AG04450 (cell line): ENCODE results near the gene KRT17. TPM values are rescaled to one million over a fixed set of nuclear protein-coding genes. Genes with fewer than 3 reads are reported as not detected.
A peak's percentile ranks its signal among the peaks of the same experiment; 100 is the strongest.

Experiments
- CTCF ChIA-PET: fragments of 300-600, 350-600 bp; formaldehyde crosslinking; extraction: SDS; loops from one replicate; lab custom pipeline; 2022; ENCODE audit warnings: antibody characterized with exemption, inconsistent platforms; lab: Charles Lee
- POLR2A ChIA-PET: fragments of 350-600 bp; formaldehyde crosslinking; extraction: SDS; loops from one replicate; lab custom pipeline; 2021; ENCODE audit warnings: antibody characterized with exemption, inconsistent platforms; lab: Yijun Ruan, JAX
- DNase-seq: peaks from one replicate; pipeline ENCODE4 v3.0.0-alpha.2; 2011; ENCODE audit warnings: low read depth, low spot score
- H3K27ac ChIP-seq: one replicate; pipeline ENCODE4 v1.5.1; 2012; ENCODE audit warnings: low read depth, low read length, control low read depth
- H3K27me3 ChIP-seq: one replicate; pipeline ENCODE4 v1.6.0; 2012; ENCODE audit warnings: low read length; ENCODE audit not compliant: control insufficient read depth, insufficient read depth
- H3K4me3 ChIP-seq: 2 replicates; pipeline ENCODE4 v1.5.1; 2011; ENCODE audit warnings: mild to moderate bottlenecking, low read depth, low read length, control low read depth
- H3K9me3 ChIP-seq: 2 replicates; pipeline ENCODE4 v1.5.1; 2012; ENCODE audit warnings: low read length; ENCODE audit not compliant: control insufficient read depth, insufficient read depth
- polyA plus RNA-seq: library from polyadenylated mRNA; depleted of rRNA; stranded (reverse); fragments of >200 nt; gene quantifications from 2 replicates; pipeline ENCODE4 v1.2.3, GENCODE V29; 2011
- TF ChIP-seq, protein P1 (sequence below): IDR thresholded peaks from 2 replicates; pipeline ENCODE4 v1.5.1; 2011; ENCODE audit warnings: low read depth, low read length, control low read depth, inconsistent platforms

Gene KRT17
- polyA plus RNA-seq, 1 experiment = 2.8 TPM

DNA sequence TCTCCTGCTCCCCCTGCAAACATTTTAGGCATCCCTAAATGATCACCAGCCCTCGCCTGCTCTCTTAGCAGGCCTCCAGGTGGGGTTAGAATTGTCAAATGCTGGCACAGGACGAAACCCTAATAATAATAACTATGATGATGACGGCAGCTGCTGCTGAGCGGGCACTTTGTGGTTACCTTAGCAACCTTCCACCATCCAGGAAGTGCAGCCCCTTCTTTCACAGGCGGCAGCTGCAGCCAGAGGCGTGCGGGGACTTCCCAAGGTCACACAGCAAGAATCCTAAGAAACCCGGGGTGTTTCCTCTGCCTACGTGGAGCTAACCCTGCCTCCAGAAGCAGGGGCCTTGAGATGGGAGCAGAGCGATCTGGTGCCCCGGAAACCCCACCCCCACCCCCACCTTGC, 41.9 kb upstream of the KRT17 start:
- Histone ChIP-seq H3K27me3 (no peaks in the 10 kb centered on the region), H3K9me3 (no peaks in the 10 kb centered on the region), H3K27ac (peak overlapping the region; percentile 85), H3K4me3 (peak overlapping the region; percentile 29)
- ChIA-PET POLR2A (interaction anchor here (3.8 kb wide), 1 partner anchor 23 kb away, joined by 24 read pairs; the partner anchor contains the start of gene EIF1), CTCF (interaction anchor here (0.6 to 10.3 kb wide), 34 partner anchors 10 to 1254 kb away, joined by 3 to 285 read pairs (median 4); partner anchors contain the start of gene EIF1)
- TF ChIP-seq, protein P1, sequence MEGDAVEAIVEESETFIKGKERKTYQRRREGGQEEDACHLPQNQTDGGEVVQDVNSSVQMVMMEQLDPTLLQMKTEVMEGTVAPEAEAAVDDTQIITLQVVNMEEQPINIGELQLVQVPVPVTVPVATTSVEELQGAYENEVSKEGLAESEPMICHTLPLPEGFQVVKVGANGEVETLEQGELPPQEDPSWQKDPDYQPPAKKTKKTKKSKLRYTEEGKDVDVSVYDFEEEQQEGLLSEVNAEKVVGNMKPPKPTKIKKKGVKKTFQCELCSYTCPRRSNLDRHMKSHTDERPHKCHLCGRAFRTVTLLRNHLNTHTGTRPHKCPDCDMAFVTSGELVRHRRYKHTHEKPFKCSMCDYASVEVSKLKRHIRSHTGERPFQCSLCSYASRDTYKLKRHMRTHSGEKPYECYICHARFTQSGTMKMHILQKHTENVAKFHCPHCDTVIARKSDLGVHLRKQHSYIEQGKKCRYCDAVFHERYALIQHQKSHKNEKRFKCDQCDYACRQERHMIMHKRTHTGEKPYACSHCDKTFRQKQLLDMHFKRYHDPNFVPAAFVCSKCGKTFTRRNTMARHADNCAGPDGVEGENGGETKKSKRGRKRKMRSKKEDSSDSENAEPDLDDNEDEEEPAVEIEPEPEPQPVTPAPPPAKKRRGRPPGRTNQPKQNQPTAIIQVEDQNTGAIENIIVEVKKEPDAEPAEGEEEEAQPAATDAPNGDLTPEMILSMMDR = no peak
- DNase-seq = peak; percentile 24

DNA sequence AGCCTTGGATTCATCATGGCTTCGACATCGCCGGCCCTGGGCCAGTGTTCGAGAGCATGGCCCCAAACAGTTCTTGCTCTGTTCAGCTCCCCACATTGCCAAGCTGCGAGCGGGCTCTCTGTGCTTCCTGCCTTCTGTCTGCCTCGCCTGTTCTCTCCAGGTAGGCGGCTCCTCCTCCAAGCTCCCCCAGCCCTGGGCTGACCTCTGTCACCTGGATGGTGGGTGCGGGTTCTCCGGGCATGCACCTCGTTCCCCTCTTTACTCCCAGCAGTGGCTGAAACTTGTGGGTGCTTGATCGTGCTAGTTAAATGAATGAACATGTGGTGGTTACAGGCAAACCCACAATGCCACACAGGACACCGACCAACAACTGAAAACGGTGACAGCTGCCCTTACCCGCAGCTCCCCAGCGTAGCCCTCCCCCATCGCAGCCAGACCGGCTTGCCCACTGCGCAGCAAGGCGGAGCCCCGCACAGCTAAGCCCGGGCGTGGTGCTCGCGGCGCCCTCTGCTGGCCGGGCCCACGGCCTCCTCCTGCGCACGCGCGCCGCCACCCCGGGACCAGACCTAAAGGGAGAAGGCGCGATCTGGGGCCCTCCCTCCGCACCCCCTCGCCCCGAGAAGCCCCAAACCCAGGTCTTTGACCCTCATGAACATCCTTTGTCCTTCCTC, 41.3 kb upstream of the KRT17 start:
- DNase-seq = peak; percentile 46
- POLR2A ChIA-PET = interaction anchor here (0.7 to 3.8 kb wide), 2 partner anchors 23 to 1132 kb away, joined by 5 to 24 read pairs; partner anchors contain the start of gene EIF1
- H3K9me3 ChIP-seq = no peaks in the 10 kb centered on the region

DNA sequence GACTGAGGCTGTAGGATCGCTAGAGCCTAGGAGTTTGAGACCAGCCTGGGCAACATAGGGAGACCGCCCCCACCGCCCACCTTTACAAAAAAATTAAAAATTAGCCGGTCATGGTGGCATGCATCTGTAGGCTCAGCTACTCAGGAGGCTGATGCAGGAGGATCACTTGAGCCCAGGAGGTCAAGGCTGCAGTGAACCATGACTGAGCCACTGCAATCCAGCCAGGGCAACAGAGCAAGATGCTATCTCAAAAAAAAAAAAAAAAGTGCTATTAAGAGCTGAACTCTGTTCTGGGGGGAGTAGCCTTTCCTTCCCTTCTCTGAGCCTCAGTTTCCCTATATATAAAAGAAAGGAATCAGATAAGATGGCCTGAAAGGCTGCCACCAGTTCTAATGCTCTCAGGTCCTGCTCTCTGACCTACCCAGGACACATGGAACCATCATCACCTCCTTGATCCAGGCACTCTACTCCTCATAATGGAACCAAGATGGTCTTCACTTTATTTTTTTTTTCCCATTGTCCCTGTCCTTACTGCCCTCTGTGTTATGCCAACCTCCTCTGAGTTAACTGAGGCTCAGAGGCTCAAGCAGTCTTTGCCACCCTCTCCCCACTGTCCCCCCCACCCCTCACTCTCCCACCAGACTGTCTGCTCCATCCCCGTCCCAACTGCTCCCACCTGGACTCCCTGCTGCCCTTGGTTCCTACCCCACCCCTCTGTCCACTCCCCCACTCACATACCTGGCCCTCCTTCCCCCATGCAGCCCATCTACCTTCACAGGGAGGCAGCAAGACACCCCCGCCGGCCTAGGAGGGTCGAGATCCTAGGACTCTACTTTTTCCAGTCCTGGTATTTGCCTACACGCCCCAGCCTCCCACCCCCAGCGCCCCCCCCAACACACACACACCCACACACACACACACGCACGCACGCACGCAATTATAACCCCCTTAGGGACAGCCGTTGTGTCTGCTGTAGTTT, 40.5 kb upstream of the KRT17 start:
- H3K27ac ChIP-seq = no peak overlapping the region
- H3K4me3 ChIP-seq = peak overlapping the region; percentile 60; the same call in 1 of the 2 replicates
- H3K9me3 ChIP-seq = no peaks in the 10 kb centered on the region
- no peak for DNase-seq
- ChIA-PET CTCF (interaction anchor here (0.6 to 10.3 kb wide), 49 partner anchors 14 to 1253 kb away, joined by 3 to 285 read pairs (median 4); partner anchors contain the start of gene EIF1), POLR2A (interaction anchor here (0.7 to 3.8 kb wide), 2 partner anchors 24 to 1132 kb away, joined by 5 to 24 read pairs; partner anchors contain the start of gene EIF1)
- no peaks in the 10 kb centered on the region for H3K27me3 ChIP-seq
- TF ChIP-seq, protein P1 = no peak

More for the DNA sequence above, 41.3 kb upstream of the KRT17 start:
- Histone ChIP-seq H3K27me3 (no peaks in the 10 kb centered on the region), H3K27ac (peak overlapping the region; percentile 85), H3K4me3 (peak overlapping the region; percentile 60)
- TF ChIP-seq, protein P1 = peak; percentile 86
- CTCF ChIA-PET = interaction anchor here (0.6 to 10.3 kb wide), 50 partner anchors 13 to 1253 kb away, joined by 3 to 285 read pairs (median 4); partner anchors contain the start of gene EIF1

DNA sequence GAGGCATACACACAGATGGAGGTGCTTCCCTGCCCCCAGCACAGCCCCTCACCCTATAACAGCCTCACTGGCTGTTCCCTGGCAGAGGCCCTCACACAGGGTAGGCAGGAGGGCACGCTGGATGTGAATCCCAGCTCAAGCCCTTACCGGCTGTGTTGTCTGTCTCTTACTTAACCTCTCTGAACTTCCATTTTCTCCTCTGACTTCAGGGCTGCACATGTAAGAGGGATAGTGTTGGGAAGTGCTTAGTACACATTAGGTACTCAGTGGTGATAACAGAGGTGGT, 39.7 kb upstream of the KRT17 start:
- ChIA-PET CTCF (interaction anchor here (1.7 to 10.3 kb wide), 7 partner anchors 13 to 861 kb away, joined by 12 to 285 read pairs (median 27); no protein-coding TSS in a partner anchor), POLR2A (no interaction called here)
- H3K27ac ChIP-seq = no peak overlapping the region
- H3K4me3 ChIP-seq = no peak overlapping the region
- TF ChIP-seq, protein P1 = no peak
- no peaks in the 10 kb centered on the region for H3K9me3 ChIP-seq
- peaks cover 3% of the 10 kb centered on the region for H3K27me3 ChIP-seq
- DNase-seq = no peak
